HK-2 (cell line): ENCODE measurements around the gene TIAM2.

Experiments
- DNase-seq: peaks from one replicate; pipeline ENCODE4 v3.0.0-alpha.2; 2018; ENCODE audit not compliant: unreplicated experiment

The TIAM2 gene

DNA sequence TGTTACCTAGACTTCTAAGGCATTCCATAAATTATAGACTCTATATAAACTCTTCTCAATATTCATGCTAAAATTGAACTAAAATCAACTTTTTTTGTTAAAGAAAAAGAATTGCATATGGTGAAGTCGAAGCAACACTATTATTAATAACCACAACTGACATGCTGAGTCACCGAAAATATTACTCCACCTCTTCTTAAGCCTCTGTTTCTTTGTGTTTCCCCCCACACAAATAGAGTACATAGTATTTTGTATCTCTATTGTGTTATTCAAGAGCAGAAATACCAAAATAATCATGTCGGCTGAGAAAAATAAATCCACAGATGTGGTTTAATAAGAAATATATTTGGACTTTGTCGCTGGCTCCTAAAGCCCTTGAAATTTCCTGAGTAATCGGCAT is 295.4 kb downstream of the TIAM2 start:
- no peak for DNase-seq

DNA sequence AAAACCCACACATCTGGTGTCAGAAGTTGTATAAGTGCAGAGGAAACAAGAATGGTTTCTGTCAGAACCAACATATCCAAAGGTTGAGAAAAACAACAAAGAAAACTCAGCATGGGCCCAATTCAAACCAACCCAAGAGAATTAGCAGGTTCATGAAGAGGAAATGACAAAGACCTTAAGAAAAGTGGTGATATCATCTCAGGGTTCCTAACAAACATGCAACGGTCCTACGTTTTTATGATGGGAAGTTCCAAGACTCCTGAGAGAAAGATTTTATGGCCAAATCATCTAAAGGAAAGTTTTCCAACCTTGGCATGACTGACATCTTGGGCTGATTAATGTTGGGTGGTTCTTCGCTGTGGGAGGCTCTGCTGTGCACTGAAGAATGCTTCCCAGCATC is 296.2 kb downstream of the TIAM2 start:
- DNase-seq: no peak

DNA sequence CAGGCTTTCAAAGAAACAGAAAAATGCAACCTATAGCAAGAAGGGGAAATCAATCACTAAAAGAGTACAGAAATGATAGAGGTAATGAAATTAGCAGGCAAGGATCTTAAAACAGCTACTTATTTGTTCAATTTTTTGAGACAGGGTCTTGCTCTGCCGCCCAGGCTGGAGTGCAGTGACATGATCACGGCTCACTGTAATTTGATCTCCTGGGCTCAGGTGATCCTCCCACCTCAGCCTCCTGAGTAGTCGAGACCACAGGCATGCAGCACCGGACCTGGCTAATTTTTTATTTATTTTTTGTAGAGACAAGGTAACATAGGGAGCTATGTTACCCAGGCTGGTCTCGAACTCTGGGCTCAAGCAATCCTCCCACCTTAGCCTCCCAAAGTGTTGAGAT is 297.6 kb downstream of the TIAM2 start:
- no peak for DNase-seq

DNA sequence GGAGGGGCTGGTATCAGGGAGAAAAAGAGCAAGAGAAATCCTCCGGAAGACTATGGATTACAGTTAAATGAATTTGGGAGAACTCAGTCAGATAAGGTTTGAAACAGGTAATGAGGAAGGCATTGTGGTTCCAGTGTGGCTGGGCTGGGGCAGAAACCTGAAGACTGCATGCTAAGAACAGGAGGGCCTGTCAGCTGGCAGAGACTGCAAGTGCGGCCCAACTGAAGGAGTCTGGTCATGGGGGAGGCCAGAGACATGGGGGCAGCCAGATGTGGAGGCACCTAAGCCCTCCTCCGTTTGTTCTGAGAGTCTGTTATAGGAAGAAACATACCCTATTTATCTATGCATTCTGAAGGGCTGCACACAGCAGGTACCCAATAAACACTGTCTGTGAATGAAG is 302.6 kb downstream of the TIAM2 start:
- DNase-seq: no peak

DNA sequence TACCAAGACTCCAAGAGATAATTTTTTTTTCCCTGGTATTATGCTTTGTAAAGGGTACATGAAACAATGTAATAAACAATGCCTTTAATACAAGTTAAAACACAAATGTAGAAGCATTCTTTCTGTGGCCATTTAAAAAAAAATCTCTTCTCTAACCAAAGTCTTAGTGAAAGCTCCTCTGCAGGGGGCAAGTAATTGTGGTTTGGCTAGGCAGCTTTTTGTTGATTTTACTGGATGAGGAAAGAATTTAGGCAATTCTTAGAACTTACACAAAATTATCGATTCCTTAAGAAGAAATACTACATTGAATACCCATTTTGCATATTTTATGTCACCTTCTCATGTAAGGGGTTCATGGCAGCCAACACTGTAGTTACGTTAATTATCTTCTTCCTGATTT is 306.8 kb downstream of the TIAM2 start:
- no peak for DNase-seq

DNA sequence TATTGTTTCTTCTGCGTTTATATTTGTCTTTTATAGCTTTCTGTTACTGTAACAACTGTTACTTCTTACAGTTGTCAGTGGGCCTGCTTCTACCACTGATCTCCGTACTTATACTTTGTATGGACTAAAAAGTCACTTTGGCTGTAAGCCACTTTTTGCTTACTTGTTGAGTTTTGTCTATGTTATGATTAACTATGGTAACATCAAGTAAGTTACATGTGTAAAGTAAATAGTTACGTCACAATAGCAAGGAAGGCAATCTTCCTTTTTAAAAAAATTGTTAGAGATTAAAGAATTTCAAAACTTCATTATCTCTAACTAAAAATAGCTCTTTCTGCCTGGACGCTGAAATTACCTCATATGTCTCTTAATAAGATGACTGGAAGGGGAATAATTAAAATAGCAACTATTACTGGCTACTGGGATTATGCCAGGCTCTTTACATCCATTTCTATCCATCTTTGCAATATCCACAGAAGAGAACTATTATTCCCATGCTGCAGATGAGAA is 308.3 kb downstream of the TIAM2 start:
- no peak for DNase-seq

DNA sequence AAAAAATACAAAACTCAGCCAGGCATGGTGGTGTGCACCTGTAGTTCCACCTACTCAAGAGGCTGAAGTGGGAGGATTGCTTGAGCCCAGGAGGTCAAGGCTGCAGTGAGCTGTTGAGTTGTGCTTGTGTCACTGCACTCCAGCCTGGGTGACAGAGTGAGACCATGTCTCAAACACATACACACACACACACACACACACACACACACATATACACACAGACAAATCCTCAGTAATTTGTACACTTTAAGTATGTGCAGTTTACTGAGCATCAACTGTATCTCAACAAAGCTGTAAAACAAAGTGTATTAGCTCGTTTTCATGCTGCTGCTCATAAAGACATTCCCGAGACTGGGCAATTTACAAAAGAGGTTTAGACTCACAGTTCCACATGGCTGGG is 311.8 kb downstream of the TIAM2 start:
- no peak for DNase-seq
